Osteoblast (primary cell): ENCODE data around the gene TRA2B. TPM values are rescaled to one million over a fixed set of nuclear protein-coding genes. Genes with fewer than 3 reads are reported as not detected.

Experiments
- DNase-seq: peaks from one replicate; pipeline ENCODE4 v3.0.0; 2011; ENCODE audit warnings: low spot score, mixed read lengths; ENCODE audit not compliant: insufficient read length; ENCODE audit errors: missing footprints
- H2AFZ ChIP-seq: 2 replicates; pipeline ENCODE4 v1.6.0; 2011; ENCODE audit warnings: mild to moderate bottlenecking, low read length
- H3K27ac ChIP-seq: 2 replicates; pipeline ENCODE4 v1.5.1; 2011; ENCODE audit warnings: mild to moderate bottlenecking, low read depth, low read length, moderate library complexity
- H3K27me3 ChIP-seq: 2 replicates; pipeline ENCODE4 v1.6.0; 2012; ENCODE audit warnings: mild to moderate bottlenecking, control low read depth, inconsistent platforms, low read length, moderate library complexity; ENCODE audit not compliant: insufficient read depth
- H3K36me3 ChIP-seq: 2 replicates; pipeline ENCODE4 v1.5.1; 2011; ENCODE audit warnings: mild to moderate bottlenecking, low read length, control low read depth, moderate library complexity; ENCODE audit not compliant: insufficient read depth
- H3K4me1 ChIP-seq: 2 replicates; pipeline ENCODE4 v1.5.1; 2011; ENCODE audit warnings: mild to moderate bottlenecking, low read length, control low read depth, moderate library complexity; ENCODE audit not compliant: insufficient read depth
- H3K4me2 ChIP-seq: 2 replicates; pipeline ENCODE4 v1.6.0; 2011; ENCODE audit warnings: mild to moderate bottlenecking, low read length; ENCODE audit not compliant: insufficient read depth
- H3K4me3 ChIP-seq: fragments of 200-600 bp; sonication (generic); 3 replicates; pipeline ENCODE4 v1.5.1; 2012; ENCODE audit warnings: mild to moderate bottlenecking, low read length, inconsistent platforms; ENCODE audit not compliant: insufficient read depth
- H3K79me2 ChIP-seq: 2 replicates; pipeline ENCODE4 v1.6.0; 2012; ENCODE audit warnings: mild to moderate bottlenecking, low read length, control low read depth, inconsistent platforms; ENCODE audit not compliant: insufficient read depth
- H3K9me3 ChIP-seq: 2 replicates; pipeline ENCODE4 v1.5.1; 2011; ENCODE audit warnings: low read depth, low read length, control low read depth
- H4K20me1 ChIP-seq: 2 replicates; pipeline ENCODE4 v1.6.0; 2012; ENCODE audit warnings: mild to moderate bottlenecking, low read length, control low read depth; ENCODE audit not compliant: insufficient read depth
- total RNA-seq: library from RNA; depleted of rRNA; stranded (reverse); fragments of >200 nt; gene quantifications from 2 replicates; pipeline ENCODE4 v1.2.3, GENCODE V29; 2012
- TF ChIP-seq, protein P1 (sequence below): IDR thresholded peaks from 2 replicates; pipeline ENCODE4 v1.5.1; 2011; ENCODE audit warnings: mild to moderate bottlenecking, low read depth, low read length, moderate library complexity; ENCODE audit errors: extremely low read depth

The TRA2B gene
- total RNA-seq, 1 donor, result 111 TPM

- Histone ChIP-seq H4K20me1 (no peaks in the 10 kb centered on the region), H3K27me3 (peaks cover 1% of the 10 kb centered on the region), H3K36me3 (no peaks in the 10 kb centered on the region), H3K79me2 (no peaks in the 10 kb centered on the region), H3K27ac (no peak overlapping the region), H3K4me3 (no peak overlapping the region), H3K4me2 (no peak overlapping the region), H3K9me3 (no peaks in the 10 kb centered on the region), H3K4me1 (peaks cover 4% of the 10 kb centered on the region), H2AFZ (no peak overlapping the region)
- DNase-seq, result no peak
- TF ChIP-seq, protein P1, sequence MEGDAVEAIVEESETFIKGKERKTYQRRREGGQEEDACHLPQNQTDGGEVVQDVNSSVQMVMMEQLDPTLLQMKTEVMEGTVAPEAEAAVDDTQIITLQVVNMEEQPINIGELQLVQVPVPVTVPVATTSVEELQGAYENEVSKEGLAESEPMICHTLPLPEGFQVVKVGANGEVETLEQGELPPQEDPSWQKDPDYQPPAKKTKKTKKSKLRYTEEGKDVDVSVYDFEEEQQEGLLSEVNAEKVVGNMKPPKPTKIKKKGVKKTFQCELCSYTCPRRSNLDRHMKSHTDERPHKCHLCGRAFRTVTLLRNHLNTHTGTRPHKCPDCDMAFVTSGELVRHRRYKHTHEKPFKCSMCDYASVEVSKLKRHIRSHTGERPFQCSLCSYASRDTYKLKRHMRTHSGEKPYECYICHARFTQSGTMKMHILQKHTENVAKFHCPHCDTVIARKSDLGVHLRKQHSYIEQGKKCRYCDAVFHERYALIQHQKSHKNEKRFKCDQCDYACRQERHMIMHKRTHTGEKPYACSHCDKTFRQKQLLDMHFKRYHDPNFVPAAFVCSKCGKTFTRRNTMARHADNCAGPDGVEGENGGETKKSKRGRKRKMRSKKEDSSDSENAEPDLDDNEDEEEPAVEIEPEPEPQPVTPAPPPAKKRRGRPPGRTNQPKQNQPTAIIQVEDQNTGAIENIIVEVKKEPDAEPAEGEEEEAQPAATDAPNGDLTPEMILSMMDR, result no peak
These were observed 39.8 kb upstream of the TRA2B start for GRCh38 chr3:185977679-185978040.

- no peaks in the 10 kb centered on the region for H4K20me1 ChIP-seq
- peak; percentile 93 for DNase-seq
- no peaks in the 10 kb centered on the region for H3K36me3 ChIP-seq
- H3K4me3 ChIP-seq, result no peak overlapping the region
- no peaks in the 10 kb centered on the region for H3K27me3 ChIP-seq
- TF ChIP-seq, protein P1, result peak; percentile 98
- H3K4me1 ChIP-seq, result peaks cover 4% of the 10 kb centered on the region
- no peak overlapping the region for H2AFZ ChIP-seq
- no peaks in the 10 kb centered on the region for H3K9me3 ChIP-seq
- H3K4me2 ChIP-seq, result no peak overlapping the region
- H3K79me2 ChIP-seq, result no peaks in the 10 kb centered on the region
- H3K27ac ChIP-seq, result no peak overlapping the region
These were observed 39.3 kb upstream of the TRA2B start for GRCh38 chr3:185976977-185977678.

DNA sequence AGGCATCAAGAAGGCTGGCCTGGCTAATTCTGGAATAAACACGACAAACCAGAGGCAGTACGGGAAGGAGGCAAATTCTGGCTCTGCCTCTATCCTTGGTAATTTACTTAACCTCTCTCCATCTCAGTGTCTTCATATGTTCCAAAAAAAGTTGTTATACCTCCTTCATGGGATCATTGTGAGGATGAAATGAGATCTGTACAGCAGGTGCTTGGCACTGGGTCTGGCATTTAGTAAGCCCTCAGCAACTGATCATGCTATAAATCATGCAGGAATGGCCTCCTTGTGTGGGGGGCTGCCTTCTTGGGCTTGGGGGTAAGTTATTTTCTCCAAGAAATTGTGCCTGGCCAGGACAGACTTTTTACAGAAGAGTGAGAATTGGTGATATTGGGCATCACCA lies 38.3 kb upstream of the TRA2B start:
- Histone ChIP-seq H3K4me3 (no peak overlapping the region), H3K36me3 (no peaks in the 10 kb centered on the region), H3K4me1 (peaks cover 1% of the 10 kb centered on the region), H3K4me2 (no peak overlapping the region), H3K27ac (no peak overlapping the region), H3K9me3 (no peaks in the 10 kb centered on the region), H2AFZ (no peak overlapping the region), H4K20me1 (no peaks in the 10 kb centered on the region), H3K27me3 (no peaks in the 10 kb centered on the region), H3K79me2 (no peaks in the 10 kb centered on the region)
- TF ChIP-seq, protein P1, result no peak
- DNase-seq, result no peak

GRCh38 chr3:185971579-185971978 lies 33.8 kb upstream of the TRA2B start:
- no peaks in the 10 kb centered on the region for H4K20me1 ChIP-seq
- no peak for DNase-seq
- no peak overlapping the region for H3K4me3 ChIP-seq
- no peaks in the 10 kb centered on the region for H3K27me3 ChIP-seq
- H3K4me2 ChIP-seq, result no peak overlapping the region
- no peaks in the 10 kb centered on the region for H3K9me3 ChIP-seq
- H2AFZ ChIP-seq, result no peak overlapping the region
- no peaks in the 10 kb centered on the region for H3K36me3 ChIP-seq
- H3K79me2 ChIP-seq, result no peaks in the 10 kb centered on the region
- TF ChIP-seq, protein P1, result no peak
- H3K27ac ChIP-seq, result no peak overlapping the region
- H3K4me1 ChIP-seq, result no peaks in the 10 kb centered on the region
